Osteoblast (primary cell): ENCODE measurements around the gene SFMBT2. TPM values are rescaled to one million over a fixed set of nuclear protein-coding genes. Genes with fewer than 3 reads are reported as not detected.

Experiments used
- DNase-seq: peaks from one replicate; pipeline ENCODE4 v3.0.0; 2011; ENCODE audit warnings: low spot score, mixed read lengths; ENCODE audit not compliant: insufficient read length; ENCODE audit errors: missing footprints
- H2AFZ ChIP-seq: 2 replicates; pipeline ENCODE4 v1.6.0; 2011; ENCODE audit warnings: mild to moderate bottlenecking, low read length
- H3K27ac ChIP-seq: 2 replicates; pipeline ENCODE4 v1.5.1; 2011; ENCODE audit warnings: mild to moderate bottlenecking, low read depth, low read length, moderate library complexity
- H3K27me3 ChIP-seq: 2 replicates; pipeline ENCODE4 v1.6.0; 2012; ENCODE audit warnings: mild to moderate bottlenecking, control low read depth, inconsistent platforms, low read length, moderate library complexity; ENCODE audit not compliant: insufficient read depth
- H3K36me3 ChIP-seq: 2 replicates; pipeline ENCODE4 v1.5.1; 2011; ENCODE audit warnings: mild to moderate bottlenecking, low read length, control low read depth, moderate library complexity; ENCODE audit not compliant: insufficient read depth
- H3K4me1 ChIP-seq: 2 replicates; pipeline ENCODE4 v1.5.1; 2011; ENCODE audit warnings: mild to moderate bottlenecking, low read length, control low read depth, moderate library complexity; ENCODE audit not compliant: insufficient read depth
- H3K4me2 ChIP-seq: 2 replicates; pipeline ENCODE4 v1.6.0; 2011; ENCODE audit warnings: mild to moderate bottlenecking, low read length; ENCODE audit not compliant: insufficient read depth
- H3K4me3 ChIP-seq: fragments of 200-600 bp; sonication (generic); 3 replicates; pipeline ENCODE4 v1.5.1; 2012; ENCODE audit warnings: mild to moderate bottlenecking, low read length, inconsistent platforms; ENCODE audit not compliant: insufficient read depth
- H3K79me2 ChIP-seq: 2 replicates; pipeline ENCODE4 v1.6.0; 2012; ENCODE audit warnings: mild to moderate bottlenecking, low read length, control low read depth, inconsistent platforms; ENCODE audit not compliant: insufficient read depth
- H3K9me3 ChIP-seq: 2 replicates; pipeline ENCODE4 v1.5.1; 2011; ENCODE audit warnings: low read depth, low read length, control low read depth
- H4K20me1 ChIP-seq: 2 replicates; pipeline ENCODE4 v1.6.0; 2012; ENCODE audit warnings: mild to moderate bottlenecking, low read length, control low read depth; ENCODE audit not compliant: insufficient read depth
- total RNA-seq: library from RNA; depleted of rRNA; stranded (reverse); fragments of >200 nt; gene quantifications from 2 replicates; pipeline ENCODE4 v1.2.3, GENCODE V29; 2012
- TF ChIP-seq, protein P1 (sequence below): IDR thresholded peaks from 2 replicates; pipeline ENCODE4 v1.5.1; 2011; ENCODE audit warnings: mild to moderate bottlenecking, low read depth, low read length, moderate library complexity; ENCODE audit errors: extremely low read depth

SFMBT2 gene
- total RNA-seq, 1 donor = under 0.01 TPM

DNA sequence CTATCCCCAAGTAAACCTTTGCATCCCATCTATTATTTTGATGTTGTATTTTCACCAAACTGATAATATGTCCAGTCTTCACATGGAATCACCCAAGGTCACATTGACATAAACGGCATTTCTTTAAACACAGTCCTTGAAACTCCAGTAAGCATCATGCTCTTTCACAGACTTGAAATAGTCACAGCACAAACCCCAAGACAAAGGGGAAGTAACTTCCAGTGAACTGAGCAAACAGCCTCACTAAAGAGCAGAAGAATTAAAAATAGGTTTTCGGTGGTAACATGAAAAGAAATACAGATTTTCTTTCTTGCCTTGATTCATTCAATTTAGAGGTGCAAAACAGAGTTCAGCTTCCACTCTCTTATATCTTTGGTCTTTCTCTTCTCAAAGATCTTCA is 253.7 kb downstream of the SFMBT2 start:
- DNase-seq = no peak
- Histone ChIP-seq H3K27ac (no peak overlapping the region), H3K79me2 (no peaks in the 10 kb centered on the region), H3K4me1 (no peaks in the 10 kb centered on the region), H4K20me1 (no peaks in the 10 kb centered on the region), H3K4me2 (no peak overlapping the region), H3K27me3 (no peaks in the 10 kb centered on the region), H2AFZ (no peak overlapping the region), H3K4me3 (no peak overlapping the region), H3K9me3 (peaks cover 6% of the 10 kb centered on the region), H3K36me3 (no peaks in the 10 kb centered on the region)
- TF ChIP-seq, protein P1, sequence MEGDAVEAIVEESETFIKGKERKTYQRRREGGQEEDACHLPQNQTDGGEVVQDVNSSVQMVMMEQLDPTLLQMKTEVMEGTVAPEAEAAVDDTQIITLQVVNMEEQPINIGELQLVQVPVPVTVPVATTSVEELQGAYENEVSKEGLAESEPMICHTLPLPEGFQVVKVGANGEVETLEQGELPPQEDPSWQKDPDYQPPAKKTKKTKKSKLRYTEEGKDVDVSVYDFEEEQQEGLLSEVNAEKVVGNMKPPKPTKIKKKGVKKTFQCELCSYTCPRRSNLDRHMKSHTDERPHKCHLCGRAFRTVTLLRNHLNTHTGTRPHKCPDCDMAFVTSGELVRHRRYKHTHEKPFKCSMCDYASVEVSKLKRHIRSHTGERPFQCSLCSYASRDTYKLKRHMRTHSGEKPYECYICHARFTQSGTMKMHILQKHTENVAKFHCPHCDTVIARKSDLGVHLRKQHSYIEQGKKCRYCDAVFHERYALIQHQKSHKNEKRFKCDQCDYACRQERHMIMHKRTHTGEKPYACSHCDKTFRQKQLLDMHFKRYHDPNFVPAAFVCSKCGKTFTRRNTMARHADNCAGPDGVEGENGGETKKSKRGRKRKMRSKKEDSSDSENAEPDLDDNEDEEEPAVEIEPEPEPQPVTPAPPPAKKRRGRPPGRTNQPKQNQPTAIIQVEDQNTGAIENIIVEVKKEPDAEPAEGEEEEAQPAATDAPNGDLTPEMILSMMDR = no peak

GRCh38 chr10:7153750-7154149 is 257.1 kb downstream of the SFMBT2 start:
- Histone ChIP-seq H4K20me1 (no peaks in the 10 kb centered on the region), H3K4me2 (no peak overlapping the region), H3K36me3 (no peaks in the 10 kb centered on the region), H3K79me2 (no peaks in the 10 kb centered on the region), H3K27me3 (no peaks in the 10 kb centered on the region), H3K27ac (no peak overlapping the region), H3K4me3 (no peak overlapping the region), H2AFZ (no peak overlapping the region), H3K9me3 (peaks cover 6% of the 10 kb centered on the region), H3K4me1 (no peaks in the 10 kb centered on the region)
- DNase-seq = no peak
- TF ChIP-seq, protein P1 = no peak

GRCh38 chr10:7152982-7153381 is 257.9 kb downstream of the SFMBT2 start:
- TF ChIP-seq, protein P1 = no peak
- Histone ChIP-seq H3K4me3 (no peak overlapping the region), H3K79me2 (no peaks in the 10 kb centered on the region), H4K20me1 (no peaks in the 10 kb centered on the region), H3K27me3 (no peaks in the 10 kb centered on the region), H3K36me3 (no peaks in the 10 kb centered on the region), H3K27ac (no peak overlapping the region), H3K9me3 (peaks cover 6% of the 10 kb centered on the region), H3K4me1 (no peaks in the 10 kb centered on the region), H3K4me2 (no peak overlapping the region), H2AFZ (no peak overlapping the region)
- DNase-seq = no peak

- Histone ChIP-seq H4K20me1 (no peaks in the 10 kb centered on the region), H3K4me3 (no peak overlapping the region), H3K4me2 (no peak overlapping the region), H3K27ac (no peak overlapping the region), H3K27me3 (no peaks in the 10 kb centered on the region), H3K79me2 (no peaks in the 10 kb centered on the region), H3K9me3 (peaks cover 3% of the 10 kb centered on the region), H3K36me3 (no peaks in the 10 kb centered on the region), H3K4me1 (no peaks in the 10 kb centered on the region), H2AFZ (no peak overlapping the region)
- no peak for DNase-seq
- TF ChIP-seq, protein P1 = no peak
Observed at GRCh38 chr10:7152341-7152740, 258.5 kb downstream of the SFMBT2 start.
